HG02798 (cell line): ENCODE results near the gene SLC25A40.

Experiments used
- ATAC-seq: cut with Tn5 transposase; IDR thresholded peaks from one replicate; pipeline ENCODE4 v1.9.1; 2021; ENCODE audit warnings: mild to moderate bottlenecking; ENCODE audit not compliant: unreplicated experiment, poor library complexity

SLC25A40 gene

GRCh38 chr7:87797395-87797794 is 78.8 kb downstream of the SLC25A40 start:
- ATAC-seq: no peak

GRCh38 chr7:87785368-87785995 is 90.7 kb downstream of the SLC25A40 start:
- no peak for ATAC-seq

- ATAC-seq: no peak
Observed at GRCh38 chr7:87784424-87784823, 91.7 kb downstream of the SLC25A40 start.
